ENCODE data around the gene DPM3. TPM values are rescaled to one million over a fixed set of nuclear protein-coding genes. Genes with fewer than 3 reads are reported as not detected.

The DPM3 gene
- polyA plus RNA-seq, 1 of the 3 experiments (the other 2 are of a cell fraction): 317 TPM

DNA sequence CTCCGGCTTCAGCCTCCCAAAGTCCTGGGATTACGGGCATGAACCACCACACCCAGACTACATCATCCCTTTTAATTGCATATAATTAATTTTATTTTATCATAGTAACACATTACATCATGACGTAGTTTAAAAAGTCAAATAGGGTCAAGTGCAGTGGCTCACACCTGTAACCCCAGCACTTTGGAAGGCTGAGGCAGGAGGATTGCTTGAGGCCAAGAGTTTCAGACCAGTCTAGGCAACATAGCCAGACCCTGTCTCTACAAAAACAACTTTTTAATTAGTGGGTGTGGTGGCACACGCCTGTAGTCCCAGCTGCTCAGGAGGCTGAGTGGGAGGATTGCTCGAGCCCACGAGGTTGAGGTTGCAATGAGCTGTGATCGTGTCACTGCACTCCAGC, 41.0 kb downstream of the DPM3 start:
- H3K9ac ChIP-seq: no peak overlapping the region
- H3K79me2 ChIP-seq (ENCODE audit: insufficient read depth): no peaks in the 10 kb centered on the region
- H3K9me2 ChIP-seq: no peaks in the 10 kb centered on the region
- POLR2A ChIA-PET: no interaction called here
- no peaks in the 10 kb centered on the region for H3K36me3 ChIP-seq (replicated peaks in 1 of 2; ENCODE audit: control insufficient read depth in 1 of 2, insufficient read depth in 2 of 2, low read length in 1 of 2)
- no peaks in the 10 kb centered on the region for H3K9me3 ChIP-seq
- DNase-seq: no peak
- H3K4me1 ChIP-seq (ENCODE audit: control insufficient read depth in 1 of 2, insufficient read depth in 2 of 2, low read depth in 1 of 2, low read length in 1 of 2): peaks cover 0 to 2% of the 10 kb centered on the region in 2 experiments; a peak in 1 of 4 replicates
- no peak overlapping the region for H2AFZ ChIP-seq (ENCODE audit: low read depth)
- WGBS (ENCODE audit: low lambda C conversion rate): 88% methylated on average over 4 of the region's 7 CpGs
- H3K4me2 ChIP-seq: no peak overlapping the region
- TF ChIP-seq, protein P1, sequence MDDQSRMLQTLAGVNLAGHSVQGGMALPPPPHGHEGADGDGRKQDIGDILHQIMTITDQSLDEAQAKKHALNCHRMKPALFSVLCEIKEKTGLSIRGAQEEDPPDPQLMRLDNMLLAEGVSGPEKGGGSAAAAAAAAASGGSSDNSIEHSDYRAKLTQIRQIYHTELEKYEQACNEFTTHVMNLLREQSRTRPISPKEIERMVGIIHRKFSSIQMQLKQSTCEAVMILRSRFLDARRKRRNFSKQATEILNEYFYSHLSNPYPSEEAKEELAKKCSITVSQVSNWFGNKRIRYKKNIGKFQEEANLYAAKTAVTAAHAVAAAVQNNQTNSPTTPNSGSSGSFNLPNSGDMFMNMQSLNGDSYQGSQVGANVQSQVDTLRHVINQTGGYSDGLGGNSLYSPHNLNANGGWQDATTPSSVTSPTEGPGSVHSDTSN (IDR thresholded peaks at IDR 0.05): no peak
- TF ChIP-seq FOSL2 (IDR thresholded peaks at IDR 0.05; ENCODE audit: borderline replicate concordance, low read depth): no peak
- TF ChIP-seq RXRA (IDR thresholded peaks at IDR 0.05; ENCODE audit: borderline replicate concordance, low read depth): no peak
- no peak for TF ChIP-seq SIN3A (IDR thresholded peaks at IDR 0.05; ENCODE audit: borderline replicate concordance, low read depth, low read length)
- no peak for TF ChIP-seq CHD2 (IDR thresholded peaks at IDR 0.05; ENCODE audit: low read length, partially characterized antibody)
- no peak for TF ChIP-seq TAF1 (IDR thresholded peaks at IDR 0.05; ENCODE audit: borderline replicate concordance, low read depth, low read length)
- no peak for TF ChIP-seq MEF2A (IDR thresholded peaks at IDR 0.05; ENCODE audit: borderline replicate concordance, low read depth)
- TF ChIP-seq, protein P2, sequence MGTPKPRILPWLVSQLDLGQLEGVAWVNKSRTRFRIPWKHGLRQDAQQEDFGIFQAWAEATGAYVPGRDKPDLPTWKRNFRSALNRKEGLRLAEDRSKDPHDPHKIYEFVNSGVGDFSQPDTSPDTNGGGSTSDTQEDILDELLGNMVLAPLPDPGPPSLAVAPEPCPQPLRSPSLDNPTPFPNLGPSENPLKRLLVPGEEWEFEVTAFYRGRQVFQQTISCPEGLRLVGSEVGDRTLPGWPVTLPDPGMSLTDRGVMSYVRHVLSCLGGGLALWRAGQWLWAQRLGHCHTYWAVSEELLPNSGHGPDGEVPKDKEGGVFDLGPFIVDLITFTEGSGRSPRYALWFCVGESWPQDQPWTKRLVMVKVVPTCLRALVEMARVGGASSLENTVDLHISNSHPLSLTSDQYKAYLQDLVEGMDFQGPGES (IDR thresholded peaks at IDR 0.05; ENCODE audit: low read depth, low read length): no peak
- TF ChIP-seq MXI1 (IDR thresholded peaks at IDR 0.05; ENCODE audit: low read depth, low read length): no peak
- no peak for TF ChIP-seq FOXJ3 (CRISPR knock-in tag; IDR thresholded peaks at IDR 0.05)
- TF ChIP-seq ELF1 (IDR thresholded peaks at IDR 0.05): no peak
- TF ChIP-seq RAD21 (IDR thresholded peaks at IDR 0.05; ENCODE audit: low read length): no peak
- TF ChIP-seq GATA2 (CRISPR knock-in tag; IDR thresholded peaks at IDR 0.05): no peak
- TF ChIP-seq FOXM1 (IDR thresholded peaks at IDR 0.05; ENCODE audit: low read depth): no peak
- no peak for TF ChIP-seq RFX5 (IDR thresholded peaks at IDR 0.05; ENCODE audit: low read length)
- no peak for TF ChIP-seq NFIC (IDR thresholded peaks at IDR 0.05; ENCODE audit: borderline replicate concordance)
- H3K4me3 ChIP-seq (ENCODE audit: low read depth in 2 of 2, low read length in 1 of 2): no peak overlapping the region
- no peaks in the 10 kb centered on the region for H3K27me3 ChIP-seq (ENCODE audit: insufficient read depth)
- peaks cover 15% of the 10 kb centered on the region for H3F3A ChIP-seq (replicated peaks; ENCODE audit: insufficient read depth)
- CTCF ChIA-PET: interaction anchor here (13.1 kb wide), 1 partner anchor 70 kb away, joined by 496 read pairs; the partner anchor contains the start of genes KRTCAP2 and TRIM46
- no peak overlapping the region for H3K27ac ChIP-seq (ENCODE audit: low read depth in 2 of 2, low read length in 1 of 2)
- H4K20me1 ChIP-seq (ENCODE audit: insufficient read depth): no peaks in the 10 kb centered on the region

DNA sequence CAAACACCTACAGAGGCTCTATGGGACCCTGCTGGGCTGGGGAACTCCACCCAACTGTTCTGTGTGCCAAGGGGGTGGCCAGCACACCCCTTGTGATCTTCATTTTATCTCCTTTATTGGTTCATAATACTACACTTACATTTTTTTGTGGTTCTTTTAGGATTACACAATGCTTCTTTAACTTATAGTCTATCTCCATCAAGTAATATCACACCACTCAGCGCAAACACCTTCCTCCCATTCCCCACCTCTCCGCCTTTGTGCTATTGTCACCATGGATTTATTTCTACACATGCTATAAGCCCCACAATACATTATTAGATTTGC, 45.7 kb downstream of the DPM3 start:
- Histone ChIP-seq H3K9me2 (no peaks in the 10 kb centered on the region), H3K9me3 (no peaks in the 10 kb centered on the region), H4K20me1 (ENCODE audit: insufficient read depth) (no peaks in the 10 kb centered on the region), H3K27me3 (ENCODE audit: insufficient read depth) (no peaks in the 10 kb centered on the region), H3K9ac (no peak overlapping the region), H3K36me3 (replicated peaks in 1 of 2; ENCODE audit: control insufficient read depth in 1 of 2, insufficient read depth in 2 of 2, low read length in 1 of 2) (no peaks in the 10 kb centered on the region), H3K27ac (ENCODE audit: low read depth in 2 of 2, low read length in 1 of 2) (no peak overlapping the region), H3K4me3 (ENCODE audit: low read depth in 2 of 2, low read length in 1 of 2) (no peak overlapping the region), H3F3A (replicated peaks; ENCODE audit: insufficient read depth) (peaks cover 18% of the 10 kb centered on the region), H3K4me2 (no peak overlapping the region), H3K4me1 (ENCODE audit: control insufficient read depth in 1 of 2, insufficient read depth in 2 of 2, low read depth in 1 of 2, low read length in 1 of 2) (peaks cover 0 to 24% of the 10 kb centered on the region in 2 experiments; a peak in 1 of 4 replicates), H2AFZ (ENCODE audit: low read depth) (0 out of 2 replicates have a peak overlapping the region, but pooled peaks have one; percentile 31), H3K79me2 (ENCODE audit: insufficient read depth) (no peaks in the 10 kb centered on the region)
- DNase-seq: no peak
- TF ChIP-seq TAF1 (IDR thresholded peaks at IDR 0.05; ENCODE audit: borderline replicate concordance, low read depth, low read length): no peak
- TF ChIP-seq, protein P1 (IDR thresholded peaks at IDR 0.05): no peak
- TF ChIP-seq, protein P3, sequence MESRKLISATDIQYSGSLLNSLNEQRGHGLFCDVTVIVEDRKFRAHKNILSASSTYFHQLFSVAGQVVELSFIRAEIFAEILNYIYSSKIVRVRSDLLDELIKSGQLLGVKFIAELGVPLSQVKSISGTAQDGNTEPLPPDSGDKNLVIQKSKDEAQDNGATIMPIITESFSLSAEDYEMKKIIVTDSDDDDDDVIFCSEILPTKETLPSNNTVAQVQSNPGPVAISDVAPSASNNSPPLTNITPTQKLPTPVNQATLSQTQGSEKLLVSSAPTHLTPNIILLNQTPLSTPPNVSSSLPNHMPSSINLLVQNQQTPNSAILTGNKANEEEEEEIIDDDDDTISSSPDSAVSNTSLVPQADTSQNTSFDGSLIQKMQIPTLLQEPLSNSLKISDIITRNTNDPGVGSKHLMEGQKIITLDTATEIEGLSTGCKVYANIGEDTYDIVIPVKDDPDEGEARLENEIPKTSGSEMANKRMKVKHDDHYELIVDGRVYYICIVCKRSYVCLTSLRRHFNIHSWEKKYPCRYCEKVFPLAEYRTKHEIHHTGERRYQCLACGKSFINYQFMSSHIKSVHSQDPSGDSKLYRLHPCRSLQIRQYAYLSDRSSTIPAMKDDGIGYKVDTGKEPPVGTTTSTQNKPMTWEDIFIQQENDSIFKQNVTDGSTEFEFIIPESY (IDR thresholded peaks at IDR 0.05; ENCODE audit: borderline replicate concordance, low read depth): no peak
- CTCF ChIA-PET: interaction anchor here (0.6 to 13.1 kb wide), 9 partner anchors 9 to 448 kb away, joined by 3 to 496 read pairs (median 3); partner anchors contain the start of genes KRTCAP2 and TRIM46
- WGBS (ENCODE audit: low lambda C conversion rate): 74% methylated on average over 2 of the region's 2 CpGs
- POLR2A ChIA-PET: no interaction called here

Measured in SK-N-SH (cell line).